OCI-LY1 (cell line): ENCODE measurements around the gene PUM1.

Experiments used
- CTCF ChIP-seq: fragments of 200-600 bp; sonication (generic), shearing (Covaris generic); IDR thresholded peaks from 2 replicates; pipeline ENCODE4 v1.5.1; 2017; ENCODE audit warnings: mild to moderate bottlenecking, antibody characterized with exemption, low read length, moderate library complexity, mixed read lengths
- EZH2 ChIP-seq: fragments of 200-600 bp; sonication (generic), shearing (Covaris generic); IDR thresholded peaks from 2 replicates; pipeline ENCODE4 v1.8.0; 2017; ENCODE audit warnings: borderline replicate concordance, mixed run types, mild to moderate bottlenecking, antibody characterized with exemption, low read length, moderate library complexity, mixed read lengths

DNA sequence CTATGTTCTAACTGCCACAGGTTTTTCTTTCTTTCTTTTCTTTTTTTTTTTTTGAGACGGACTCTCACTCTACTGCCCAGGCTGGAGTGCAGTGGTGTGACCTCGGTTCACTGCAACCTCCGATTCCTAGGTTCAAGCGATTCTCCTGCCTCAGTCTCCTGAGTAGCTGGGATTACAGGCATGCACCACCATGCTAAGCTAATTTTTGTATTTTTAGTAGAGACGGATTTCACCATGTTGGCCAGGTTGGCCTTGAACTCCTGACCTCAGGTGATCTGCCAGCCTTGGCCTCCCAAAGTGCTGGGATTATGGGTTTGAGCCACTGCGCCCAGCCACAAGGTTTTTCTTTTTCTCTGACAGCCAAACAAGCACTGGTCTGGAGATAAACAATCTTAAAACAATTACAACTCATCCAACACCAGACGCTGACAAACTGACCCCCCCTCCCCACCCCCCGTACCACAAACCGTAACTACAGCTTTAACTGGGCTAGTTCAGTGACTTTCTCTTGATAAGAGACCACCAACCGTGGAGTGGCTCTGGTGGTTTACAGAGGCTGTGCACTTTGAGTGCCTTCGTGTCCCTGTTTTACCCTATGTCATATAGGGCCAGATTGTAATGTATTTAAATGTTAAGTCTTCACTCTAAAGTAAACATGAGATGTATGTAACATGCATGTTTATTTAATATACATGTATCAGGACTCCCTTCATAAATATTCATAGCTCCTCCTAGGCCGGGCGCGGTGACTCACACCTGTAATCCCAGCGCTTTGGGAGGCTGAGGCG, 19.5 kb upstream of the PUM1 start:
- TF ChIP-seq CTCF (no peak), EZH2 (no peak)
